HepG2 (cell line): Measurements from ENCODE around the gene NFYB. TPM values are rescaled to one million over a fixed set of nuclear protein-coding genes. Genes with fewer than 3 reads are reported as not detected.
A peak's percentile ranks its signal among the peaks of the same experiment; 100 is the strongest.

ENCODE experiments used
- BRF2 ChIP-seq: sonication (generic); formaldehyde crosslinking; IDR thresholded peaks from 2 replicates; pipeline ENCODE4 v1.8.1; 2022; ENCODE audit warnings: mild to moderate bottlenecking, missing genetic modification reagents
- GATA4 ChIP-seq: sonication (generic); IDR thresholded peaks from 2 replicates; pipeline ENCODE4 v1.6.1; 2016; ENCODE audit warnings: antibody characterized with exemption, low read depth, borderline replicate concordance
- HBP1 ChIP-seq: IDR thresholded peaks from 2 replicates; pipeline ENCODE4 v1.6.1; 2016; ENCODE audit warnings: low read depth, control low read depth
- HMGA1 ChIP-seq: sonication (generic); formaldehyde crosslinking; conservative IDR thresholded peaks from 2 replicates; pipeline ENCODE4 v1.4.0; 2020; ENCODE audit warnings: missing genetic modification reagents
- HOXA5 ChIP-seq: sonication (generic); formaldehyde crosslinking; IDR thresholded peaks from 2 replicates; pipeline ENCODE4 v1.4.0; 2020; ENCODE audit warnings: missing genetic modification reagents
- IKZF4 ChIP-seq: sonication (generic); formaldehyde crosslinking; IDR thresholded peaks from 2 replicates; pipeline ENCODE4 v1.5.1; 2020; ENCODE audit warnings: borderline replicate concordance, mild to moderate bottlenecking, low read depth, missing genetic modification reagents; ENCODE audit errors: not compliant biosample characterization
- IRF9 ChIP-seq: sonication (generic); formaldehyde crosslinking; IDR thresholded peaks from 2 replicates; pipeline ENCODE4 v1.8.0; 2022; ENCODE audit warnings: missing genetic modification reagents, mild to moderate bottlenecking, borderline replicate concordance
- KDM2A ChIP-seq: sonication (generic); formaldehyde crosslinking; IDR thresholded peaks from 2 replicates; pipeline ENCODE4 v1.4.0; 2020; ENCODE audit warnings: low read depth, missing genetic modification reagents, borderline replicate concordance
- MAF1 ChIP-seq: sonication (generic); formaldehyde crosslinking; IDR thresholded peaks from 2 replicates; pipeline ENCODE4 v1.5.0; 2020; ENCODE audit warnings: missing genetic modification reagents, borderline replicate concordance
- MED13 ChIP-seq: sonication (generic); formaldehyde crosslinking; IDR thresholded peaks from 2 replicates; pipeline ENCODE4 v1.5.0; 2020; ENCODE audit warnings: missing genetic modification reagents
- MYNN ChIP-seq: sonication (generic); formaldehyde crosslinking; IDR thresholded peaks from 2 replicates; pipeline ENCODE4 v1.4.0; 2020; ENCODE audit warnings: mild to moderate bottlenecking, low read depth, missing genetic modification reagents
- PPARG ChIP-seq: conservative IDR thresholded peaks from 2 replicates; pipeline ENCODE4 v1.6.1; 2016; ENCODE audit warnings: missing biosample characterization, missing genetic modification reagents
- RFXAP ChIP-seq: sonication (generic); formaldehyde crosslinking; IDR thresholded peaks from 2 replicates; pipeline ENCODE4 v1.4.0; 2020; ENCODE audit warnings: missing genetic modification reagents, borderline replicate concordance
- RXRA ChIP-seq: sonication (generic); formaldehyde crosslinking; IDR thresholded peaks from 2 replicates; pipeline ENCODE4 v1.5.1; 2020; ENCODE audit warnings: missing genetic modification reagents
- SIN3B ChIP-seq: fragments of 150-350 bp; IDR thresholded peaks from 2 replicates; pipeline ENCODE4 v1.6.1; 2014; ENCODE audit warnings: low read length
- TIGD3 ChIP-seq: sonication (generic); formaldehyde crosslinking; IDR thresholded peaks from 2 replicates; pipeline ENCODE4 v1.5.1; 2020; ENCODE audit warnings: mild to moderate bottlenecking, missing genetic modification reagents, borderline replicate concordance
- U2AF2 ChIP-seq: fragments of 200-400 bp; formaldehyde crosslinking; IDR thresholded peaks from 2 replicates; pipeline ENCODE4 v1.6.1; 2017; ENCODE audit warnings: low read depth, mild to moderate bottlenecking, low read length
- ZBTB44 ChIP-seq: sonication (generic); formaldehyde crosslinking; IDR thresholded peaks from 2 replicates; pipeline ENCODE4 v1.4.0; 2020; ENCODE audit warnings: missing genetic modification reagents
- ZNF234 ChIP-seq: sonication (generic); formaldehyde crosslinking; conservative IDR thresholded peaks from 2 replicates; pipeline ENCODE4 v1.5.1; 2020; ENCODE audit warnings: mild to moderate bottlenecking, missing genetic modification reagents
- ZNF33A ChIP-seq: sonication (generic); formaldehyde crosslinking; IDR thresholded peaks from 2 replicates; pipeline ENCODE4 v1.5.1; 2020; ENCODE audit warnings: missing genetic modification reagents, mild to moderate bottlenecking, moderate library complexity, borderline replicate concordance
- ZNF44 ChIP-seq: sonication (generic); formaldehyde crosslinking; IDR thresholded peaks from 2 replicates; pipeline ENCODE4 v1.5.1; 2020; ENCODE audit warnings: mild to moderate bottlenecking, missing genetic modification reagents
- ZNF503 ChIP-seq: sonication (generic); formaldehyde crosslinking; IDR thresholded peaks from 2 replicates; pipeline ENCODE4 v1.4.0; 2020; ENCODE audit warnings: missing genetic modification reagents
- polyA plus RNA-seq, 8 experiments: library from polyadenylated mRNA; depleted of rRNA in 3 of 8; stranded (reverse) in 7 of 8; unstranded in 1 of 8; fragments of >200 nt; fragmentation: Illumina TruSeq in 4 of 8; extraction: Trizol in 4 of 8; gene quantifications; 2 replicates each; pipeline versions ENCODE4 v1.2.1 to v1.2.3, GENCODE V29; 2011 to 2016; ENCODE audit warnings: low read depth in 4 of 8, missing spikeins in 1 of 8, mixed read lengths in 1 of 8; ENCODE audit not compliant: insufficient read depth in 1 of 8
- total RNA-seq, 5 experiments: library from RNA; depleted of rRNA; stranded (reverse); fragments of >200 nt; fragmentation: Illumina TruSeq; extraction: Trizol; gene quantifications; 2 replicates each; pipeline ENCODE4 v1.2.3, GENCODE V29; 2016; ENCODE audit warnings: low read depth in 1 of 5

Gene NFYB
- total and polyA plus RNA-seq, 2 of the 13 experiments (the other 11 are each of a cell fraction or from before 2014, with no cell fraction given) = 18.7 to 36.6 TPM

- no peak for TF ChIP-seq TIGD3 (CRISPR knock-in tag)
- TF ChIP-seq SIN3B = no peak
- TF ChIP-seq HMGA1 = no peak
- no peak for TF ChIP-seq BRF2 (CRISPR knock-in tag)
- TF ChIP-seq ZNF503 (CRISPR knock-in tag) = no peak
- TF ChIP-seq ZNF33A = no peak
- TF ChIP-seq IKZF4 = no peak
- TF ChIP-seq U2AF2 = no peak
- TF ChIP-seq KDM2A (CRISPR knock-in tag) = no peak
- TF ChIP-seq MAF1 (CRISPR knock-in tag) = no peak
- no peak for TF ChIP-seq MED13 (CRISPR knock-in tag)
- TF ChIP-seq PPARG (CRISPR knock-in tag) = 0 out of 2 replicates have a peak, but pooled peaks have one; percentile 36
- no peak for TF ChIP-seq GATA4
- no peak for TF ChIP-seq IRF9 (CRISPR knock-in tag)
- peak; percentile 57; the same call in 1 of the 2 replicates for TF ChIP-seq RXRA
- TF ChIP-seq ZBTB44 = no peak
- 0 out of 2 replicates have a peak, but pooled peaks have one; percentile 40 for TF ChIP-seq HOXA5 (CRISPR knock-in tag)
- TF ChIP-seq RFXAP (CRISPR knock-in tag) = no peak
- no peak for TF ChIP-seq ZNF234 (CRISPR knock-in tag)
- no peak for TF ChIP-seq HBP1 (CRISPR knock-in tag)
- TF ChIP-seq MYNN (CRISPR knock-in tag) = no peak
- no peak for TF ChIP-seq ZNF44 (CRISPR knock-in tag)
Observed at GRCh38 chr12:104131609-104132008, 6.4 kb downstream of the NFYB start (continued).
